Measurements from ENCODE around the gene TMEM130.

TMEM130 gene

DNA sequence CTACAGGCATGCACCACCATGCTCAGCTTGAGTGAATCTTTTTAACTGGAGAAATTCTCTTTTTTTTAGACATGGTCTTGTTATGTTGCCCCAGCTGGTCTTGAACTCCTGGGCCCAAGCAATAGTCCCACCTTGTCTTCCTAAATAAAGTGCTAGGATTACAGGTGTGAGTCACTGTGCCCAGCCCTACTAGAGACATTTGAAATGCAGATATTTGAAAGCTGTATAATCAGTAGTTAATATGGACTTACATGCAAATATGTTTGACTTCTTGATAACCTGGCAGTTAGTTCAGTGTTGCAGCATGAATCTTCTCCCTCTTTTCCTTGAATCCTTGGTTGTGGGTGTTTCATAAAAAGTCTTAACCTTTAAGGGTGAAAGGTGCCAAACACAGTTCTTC, 17.2 kb upstream of the TMEM130 start:
- H3K4me3 ChIP-seq (replicated peaks in 1 of 2; ENCODE audit: low read depth in 2 of 2, low read length in 2 of 2), result no peak overlapping the region
- DNase-seq (ENCODE audit: low read depth in 2 of 2), result no peak
- TF ChIP-seq, protein P1, sequence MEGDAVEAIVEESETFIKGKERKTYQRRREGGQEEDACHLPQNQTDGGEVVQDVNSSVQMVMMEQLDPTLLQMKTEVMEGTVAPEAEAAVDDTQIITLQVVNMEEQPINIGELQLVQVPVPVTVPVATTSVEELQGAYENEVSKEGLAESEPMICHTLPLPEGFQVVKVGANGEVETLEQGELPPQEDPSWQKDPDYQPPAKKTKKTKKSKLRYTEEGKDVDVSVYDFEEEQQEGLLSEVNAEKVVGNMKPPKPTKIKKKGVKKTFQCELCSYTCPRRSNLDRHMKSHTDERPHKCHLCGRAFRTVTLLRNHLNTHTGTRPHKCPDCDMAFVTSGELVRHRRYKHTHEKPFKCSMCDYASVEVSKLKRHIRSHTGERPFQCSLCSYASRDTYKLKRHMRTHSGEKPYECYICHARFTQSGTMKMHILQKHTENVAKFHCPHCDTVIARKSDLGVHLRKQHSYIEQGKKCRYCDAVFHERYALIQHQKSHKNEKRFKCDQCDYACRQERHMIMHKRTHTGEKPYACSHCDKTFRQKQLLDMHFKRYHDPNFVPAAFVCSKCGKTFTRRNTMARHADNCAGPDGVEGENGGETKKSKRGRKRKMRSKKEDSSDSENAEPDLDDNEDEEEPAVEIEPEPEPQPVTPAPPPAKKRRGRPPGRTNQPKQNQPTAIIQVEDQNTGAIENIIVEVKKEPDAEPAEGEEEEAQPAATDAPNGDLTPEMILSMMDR (IDR thresholded peaks at IDR 0.05; ENCODE audit: low read depth, low read length), result no peak

DNA sequence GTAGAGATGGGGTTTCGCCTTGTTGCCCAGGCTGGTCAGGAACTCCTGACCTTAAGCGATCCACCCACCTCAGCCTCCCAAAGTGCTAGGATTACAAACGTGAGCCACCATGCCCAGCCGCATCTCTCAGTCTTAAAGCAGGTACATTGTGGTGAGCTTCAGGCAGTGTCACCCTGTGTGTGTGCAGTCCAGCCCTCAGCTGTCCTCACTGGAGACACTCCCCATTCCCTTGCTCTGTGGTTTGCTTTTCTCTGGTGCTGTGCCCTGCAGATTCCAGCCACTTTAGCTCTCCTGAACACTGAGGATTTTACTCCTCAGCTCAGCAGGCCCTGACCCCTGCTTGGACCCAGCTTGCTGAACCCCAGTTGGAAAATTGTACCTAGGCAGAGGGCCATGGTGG, 14.6 kb upstream of the TMEM130 start:
- no peak for DNase-seq (ENCODE audit: low read depth in 2 of 2)
- TF ChIP-seq, protein P1 (IDR thresholded peaks at IDR 0.05; ENCODE audit: low read depth, low read length), result no peak
- no peak overlapping the region for H3K4me3 ChIP-seq (replicated peaks in 1 of 2; ENCODE audit: low read depth in 2 of 2, low read length in 2 of 2)

DNA sequence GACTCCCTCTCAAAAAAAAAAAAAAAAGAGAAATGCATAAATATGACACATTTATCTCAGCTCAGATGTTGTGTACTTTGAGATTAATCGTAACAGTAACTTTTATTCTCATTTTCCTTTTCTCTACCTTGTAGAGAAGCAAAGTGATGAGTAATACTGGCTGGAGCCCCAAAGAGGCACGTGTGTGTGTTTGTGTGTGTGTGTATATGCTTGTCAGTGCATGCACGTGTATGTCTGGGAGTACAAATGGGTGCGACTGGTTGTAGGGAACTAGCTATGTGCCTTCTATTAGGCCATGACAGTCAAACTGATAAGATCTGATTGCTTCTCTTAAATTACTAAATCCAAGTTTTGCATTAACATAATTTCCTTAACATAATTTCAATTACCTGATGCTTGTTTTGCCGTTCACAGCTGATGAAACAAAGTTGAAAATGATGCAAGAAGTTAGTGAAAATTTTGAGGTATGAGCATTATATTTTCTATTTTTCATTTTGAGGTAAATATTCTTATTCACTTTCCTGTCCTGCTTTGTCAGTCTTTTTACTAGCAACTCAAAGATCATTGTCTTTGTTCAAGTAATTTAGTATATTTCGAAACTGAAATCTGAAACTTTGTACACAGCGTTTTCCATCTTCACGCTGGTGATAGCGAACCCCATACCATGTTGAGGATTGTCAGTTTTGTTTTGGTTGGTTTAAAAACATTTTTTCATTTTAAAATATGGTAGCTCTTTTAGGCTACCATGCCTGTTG, 11.9 kb upstream of the TMEM130 start:
- no peak for DNase-seq (ENCODE audit: low read depth in 2 of 2)
- H3K4me3 ChIP-seq (replicated peaks in 1 of 2; ENCODE audit: low read depth in 2 of 2, low read length in 2 of 2), result no peak overlapping the region
- TF ChIP-seq, protein P1 (IDR thresholded peaks at IDR 0.05; ENCODE audit: low read depth, low read length), result no peak

DNA sequence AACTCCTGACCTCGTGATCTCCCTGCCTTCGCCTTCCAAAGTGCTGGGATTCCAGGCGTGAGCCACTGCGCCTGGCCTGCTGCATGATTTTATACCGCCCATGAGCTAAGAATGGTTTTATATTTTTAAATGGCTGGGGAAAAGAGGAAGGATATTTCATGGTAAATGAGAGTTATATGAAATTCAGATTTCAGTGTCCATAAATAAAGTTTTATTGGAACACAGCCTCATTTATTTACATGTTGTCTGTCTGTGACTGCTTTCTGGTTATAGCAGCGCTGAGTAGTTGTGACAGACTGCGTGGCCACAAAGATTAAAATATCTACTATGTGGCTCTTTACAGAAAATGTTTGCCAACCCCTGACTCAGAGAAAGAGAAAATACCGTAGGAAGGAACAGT, 10.7 kb upstream of the TMEM130 start:
- TF ChIP-seq, protein P1 (IDR thresholded peaks at IDR 0.05; ENCODE audit: low read depth, low read length), result no peak
- DNase-seq (ENCODE audit: low read depth in 2 of 2), result no peak
- no peak overlapping the region for H3K4me3 ChIP-seq (replicated peaks in 1 of 2; ENCODE audit: low read depth in 2 of 2, low read length in 2 of 2)

DNA sequence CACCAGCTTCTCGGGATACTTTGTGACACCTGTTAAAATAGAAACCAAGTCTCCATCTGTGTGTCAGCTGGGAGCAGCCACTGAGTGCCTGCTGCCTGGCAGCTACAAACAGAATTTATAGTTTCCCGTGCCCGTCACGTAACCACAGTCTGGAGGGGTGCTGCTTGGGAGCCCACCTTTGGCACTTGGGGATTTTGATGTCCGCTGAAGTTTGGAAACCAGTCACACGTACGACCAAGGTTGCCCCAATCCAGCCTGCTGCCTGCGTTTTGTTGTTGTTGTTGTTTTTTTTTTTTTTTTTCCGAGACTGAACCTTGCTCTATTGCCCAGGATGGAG, 10.1 kb upstream of the TMEM130 start:
- H3K4me3 ChIP-seq (replicated peaks in 1 of 2; ENCODE audit: low read depth in 2 of 2, low read length in 2 of 2), result peak overlapping the region; percentile 92 to 97
- no peak for DNase-seq (ENCODE audit: low read depth in 2 of 2)

GRCh38 chr7:98879198-98879978, 9.6 kb upstream of the TMEM130 start:
- peak overlapping the region; percentile 92 to 97 for H3K4me3 ChIP-seq (replicated peaks in 1 of 2; ENCODE audit: low read depth in 2 of 2, low read length in 2 of 2)
- TF ChIP-seq, protein P1 (IDR thresholded peaks at IDR 0.05; ENCODE audit: low read depth, low read length), result no peak
- DNase-seq (ENCODE audit: low read depth in 2 of 2), result peak in 1 of 2 donors; percentile 31

More for the DNA sequence above, 10.1 kb upstream of the TMEM130 start:
- TF ChIP-seq, protein P1 (IDR thresholded peaks at IDR 0.05; ENCODE audit: low read depth, low read length), result no peak
